T-helper 1 cell treated with Interleukin-12 subunit alpha and Interleukin-12 subunit beta and Interleukin-4 antibody, amounts not matched to agents 30 μg/mL and 1 μg/mL, for 36 hours (primary cell): ENCODE results near the gene SLC34A1.
A peak's percentile ranks its signal among the peaks of the same experiment; 100 is the strongest.
"Not testable (repeated sequence)": the region's sequence is repeated elsewhere in the genome, so short reads cannot be mapped to it uniquely, and the experiment has no call there.

ENCODE experiments used
- H3K27ac Mint-ChIP-seq: one replicate; pipeline ENCODE4 v1.8.0; 2021; ENCODE audit warnings: mild to moderate bottlenecking, mixed read lengths
- H3K27me3 Mint-ChIP-seq: one replicate; pipeline ENCODE4 v1.8.0; 2021; ENCODE audit warnings: low read depth, mixed read lengths
- H3K36me3 Mint-ChIP-seq: one replicate; pipeline ENCODE4 v1.8.0; 2021; ENCODE audit warnings: low read depth, mixed read lengths
- H3K4me1 Mint-ChIP-seq: one replicate; pipeline ENCODE4 v1.8.0; 2021; ENCODE audit warnings: low read depth, mixed read lengths
- H3K4me3 Mint-ChIP-seq: one replicate; pipeline ENCODE4 v1.8.0; 2021; ENCODE audit warnings: mild to moderate bottlenecking, moderate library complexity, mixed read lengths
- H3K9me3 Mint-ChIP-seq: one replicate; pipeline ENCODE4 v1.8.0; 2021; ENCODE audit warnings: mixed read lengths

The SLC34A1 gene

GRCh38 chr5:177384134-177384533 is at the start of gene SLC34A1:
TSS of gene SLC34A1 (plus strand) at chr5:177384434. CDS start at chr5:177385742, 1,308 bp downstream.
- Mint-ChIP-seq H3K4me3 (no peak within 1 kb of the TSS), H3K9me3 (no peaks in the 10 kb centered on the region), H3K27me3 (no peaks in the 10 kb centered on the region), H3K27ac (no peak within 1 kb of the TSS), H3K4me1 (peaks cover 22% of the 10 kb centered on the region), H3K36me3 (no peaks in the 10 kb centered on the region)

- no peak overlapping the region for H3K27ac Mint-ChIP-seq
Observed at GRCh38 chr5:177334781-177335700, 49.2 kb upstream of the SLC34A1 start.

GRCh38 chr5:177335701-177336065 is 48.6 kb upstream of the SLC34A1 start:
- H3K4me3 Mint-ChIP-seq = no peak overlapping the region
- H3K27ac Mint-ChIP-seq = no peak overlapping the region
- H3K4me1 Mint-ChIP-seq = peaks cover 12% of the 10 kb centered on the region
- H3K36me3 Mint-ChIP-seq = peaks cover 47% of the 10 kb centered on the region
- H3K9me3 Mint-ChIP-seq = peaks cover 8% of the 10 kb centered on the region
- H3K27me3 Mint-ChIP-seq = no peaks in the 10 kb centered on the region

More at GRCh38 chr5:177334781-177335700, 49.2 kb upstream of the SLC34A1 start:
- peaks cover 12% of the 10 kb centered on the region for H3K4me1 Mint-ChIP-seq
- no peaks in the 10 kb centered on the region for H3K27me3 Mint-ChIP-seq
- H3K4me3 Mint-ChIP-seq = no peak overlapping the region
- H3K36me3 Mint-ChIP-seq = peaks cover 50% of the 10 kb centered on the region
- H3K9me3 Mint-ChIP-seq = peaks cover 8% of the 10 kb centered on the region

GRCh38 chr5:177336112-177336511 is 48.1 kb upstream of the SLC34A1 start:
- H3K4me3 Mint-ChIP-seq = no peak overlapping the region
- peaks cover 12% of the 10 kb centered on the region for H3K4me1 Mint-ChIP-seq
- peaks cover 46% of the 10 kb centered on the region for H3K36me3 Mint-ChIP-seq
- peaks cover 8% of the 10 kb centered on the region for H3K9me3 Mint-ChIP-seq
- no peak overlapping the region for H3K27ac Mint-ChIP-seq
- no peaks in the 10 kb centered on the region for H3K27me3 Mint-ChIP-seq

- peaks cover 51% of the 10 kb centered on the region for H3K36me3 Mint-ChIP-seq
- no peak overlapping the region for H3K27ac Mint-ChIP-seq
- H3K4me1 Mint-ChIP-seq = peaks cover 18% of the 10 kb centered on the region
- no peak overlapping the region for H3K4me3 Mint-ChIP-seq
- H3K27me3 Mint-ChIP-seq = no peaks in the 10 kb centered on the region
- peaks cover 8% of the 10 kb centered on the region for H3K9me3 Mint-ChIP-seq
Observed at GRCh38 chr5:177336603-177337494, 47.4 kb upstream of the SLC34A1 start.

- H3K9me3 Mint-ChIP-seq = peaks cover 8% of the 10 kb centered on the region
- H3K4me3 Mint-ChIP-seq = no peak overlapping the region
- peaks cover 20% of the 10 kb centered on the region for H3K4me1 Mint-ChIP-seq
- no peak overlapping the region for H3K27ac Mint-ChIP-seq
- no peaks in the 10 kb centered on the region for H3K27me3 Mint-ChIP-seq
- H3K36me3 Mint-ChIP-seq = peaks cover 49% of the 10 kb centered on the region
Observed at GRCh38 chr5:177338251-177339106, 45.8 kb upstream of the SLC34A1 start.

GRCh38 chr5:177339107-177339638 is 45.1 kb upstream of the SLC34A1 start:
- Mint-ChIP-seq H3K4me3 (no peak overlapping the region), H3K27ac (no peak overlapping the region)

GRCh38 chr5:177343000-177343399 is 41.2 kb upstream of the SLC34A1 start:
- not testable (repeated sequence) for H3K9me3 Mint-ChIP-seq, H3K4me3 Mint-ChIP-seq, H3K27ac Mint-ChIP-seq, H3K27me3 Mint-ChIP-seq
- Mint-ChIP-seq H3K4me1 (peaks cover 24% of the 10 kb centered on the region), H3K36me3 (peaks cover 41% of the 10 kb centered on the region)

More at GRCh38 chr5:177339107-177339638, 45.1 kb upstream of the SLC34A1 start:
- Mint-ChIP-seq H3K9me3 (peaks cover 8% of the 10 kb centered on the region), H3K36me3 (peaks cover 44% of the 10 kb centered on the region), H3K27me3 (no peaks in the 10 kb centered on the region), H3K4me1 (peaks cover 17% of the 10 kb centered on the region)

GRCh38 chr5:177343777-177344176 is 40.5 kb upstream of the SLC34A1 start:
- Mint-ChIP-seq H3K4me1 (peaks cover 24% of the 10 kb centered on the region), H3K36me3 (peaks cover 39% of the 10 kb centered on the region), H3K4me3 (no peak overlapping the region), H3K27me3 (no peaks in the 10 kb centered on the region), H3K27ac (no peak overlapping the region), H3K9me3 (peaks cover 8% of the 10 kb centered on the region)

GRCh38 chr5:177344891-177345290 is 39.3 kb upstream of the SLC34A1 start:
- peaks cover 2% of the 10 kb centered on the region for H3K9me3 Mint-ChIP-seq
- H3K4me1 Mint-ChIP-seq = peaks cover 29% of the 10 kb centered on the region
- H3K4me3 Mint-ChIP-seq = no peak overlapping the region
- peaks cover 37% of the 10 kb centered on the region for H3K36me3 Mint-ChIP-seq
- no peak overlapping the region for H3K27ac Mint-ChIP-seq
- H3K27me3 Mint-ChIP-seq = no peaks in the 10 kb centered on the region

GRCh38 chr5:177346820-177347219 is 37.4 kb upstream of the SLC34A1 start:
- peak overlapping the region; percentile 15 for H3K4me3 Mint-ChIP-seq
- H3K4me1 Mint-ChIP-seq = peaks cover 31% of the 10 kb centered on the region
- H3K9me3 Mint-ChIP-seq = no peaks in the 10 kb centered on the region
- H3K27ac Mint-ChIP-seq = no peak overlapping the region
- H3K36me3 Mint-ChIP-seq = peaks cover 28% of the 10 kb centered on the region
- no peaks in the 10 kb centered on the region for H3K27me3 Mint-ChIP-seq

- Mint-ChIP-seq H3K9me3 (no peaks in the 10 kb centered on the region), H3K4me1 (peaks cover 36% of the 10 kb centered on the region), H3K36me3 (peaks cover 25% of the 10 kb centered on the region), H3K4me3 (no peak overlapping the region), H3K27me3 (no peaks in the 10 kb centered on the region), H3K27ac (no peak overlapping the region)
Observed at GRCh38 chr5:177347699-177348098, 36.5 kb upstream of the SLC34A1 start.

GRCh38 chr5:177349362-177349647 is 34.9 kb upstream of the SLC34A1 start:
- peaks cover 37% of the 10 kb centered on the region for H3K4me1 Mint-ChIP-seq
- H3K4me3 Mint-ChIP-seq = peak overlapping the region; percentile 97
- no peak overlapping the region for H3K27ac Mint-ChIP-seq
- H3K9me3 Mint-ChIP-seq = peaks cover 2% of the 10 kb centered on the region
- H3K27me3 Mint-ChIP-seq = no peaks in the 10 kb centered on the region
- H3K36me3 Mint-ChIP-seq = peaks cover 21% of the 10 kb centered on the region

GRCh38 chr5:177349762-177350161 is 34.5 kb upstream of the SLC34A1 start:
- peaks cover 20% of the 10 kb centered on the region for H3K36me3 Mint-ChIP-seq
- H3K4me3 Mint-ChIP-seq = peak overlapping the region; percentile 97
- peaks cover 5% of the 10 kb centered on the region for H3K9me3 Mint-ChIP-seq
- H3K4me1 Mint-ChIP-seq = peaks cover 39% of the 10 kb centered on the region
- no peaks in the 10 kb centered on the region for H3K27me3 Mint-ChIP-seq
- H3K27ac Mint-ChIP-seq = peak overlapping the region; percentile 78
